Amniotic epithelial cell (primary cell): ENCODE measurements around the gene COL5A2.

Experiments
- DNase-seq: peaks from one replicate; pipeline ENCODE4 v3.0.0-alpha.2; 2010; ENCODE audit warnings: low read depth

Gene COL5A2

DNA sequence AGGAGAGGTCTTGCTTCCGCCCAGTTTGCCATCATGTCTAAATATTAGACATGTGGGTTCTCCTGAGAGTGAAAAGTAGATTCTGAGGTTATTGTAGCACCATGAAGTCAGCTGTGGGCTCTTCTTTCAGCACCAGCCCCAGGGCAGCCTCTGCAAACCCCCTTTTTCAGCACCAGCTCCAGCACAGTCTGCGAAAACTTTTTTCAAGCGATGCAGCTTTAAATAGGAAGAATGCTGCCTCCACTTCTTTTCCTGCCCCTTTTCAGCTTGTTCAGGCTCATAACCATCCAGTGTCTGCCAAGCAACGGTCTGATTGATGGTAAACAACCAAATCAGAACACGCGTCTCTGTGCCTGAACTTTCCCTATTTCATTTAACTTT, at the start of gene COL5A2:
Gene COL5A2, minus strand, starts transcription at position 192 of the 381 bp plus-strand sequence. Its CDS starts 157 bp downstream, at position 35.
- peak; percentile 96 for DNase-seq

DNA sequence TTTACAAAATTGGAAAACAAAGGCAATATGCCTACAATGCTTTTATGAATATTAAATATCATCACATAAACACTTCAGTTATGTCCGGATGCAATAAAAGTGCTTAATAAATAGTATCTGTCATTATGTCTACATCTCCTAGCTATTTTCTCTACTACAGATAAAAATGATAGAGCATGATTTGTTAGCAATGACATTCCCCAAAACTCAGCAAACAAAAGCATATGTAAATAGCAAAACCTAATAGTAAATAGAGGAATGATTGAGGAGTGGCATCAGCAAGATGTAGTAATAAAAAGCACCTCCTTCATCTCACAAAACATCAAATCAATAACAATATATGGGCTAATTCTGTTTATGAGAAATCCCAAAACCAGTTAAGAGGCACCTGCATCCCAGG, 46.5 kb upstream of the COL5A2 start:
- DNase-seq: no peak

DNA sequence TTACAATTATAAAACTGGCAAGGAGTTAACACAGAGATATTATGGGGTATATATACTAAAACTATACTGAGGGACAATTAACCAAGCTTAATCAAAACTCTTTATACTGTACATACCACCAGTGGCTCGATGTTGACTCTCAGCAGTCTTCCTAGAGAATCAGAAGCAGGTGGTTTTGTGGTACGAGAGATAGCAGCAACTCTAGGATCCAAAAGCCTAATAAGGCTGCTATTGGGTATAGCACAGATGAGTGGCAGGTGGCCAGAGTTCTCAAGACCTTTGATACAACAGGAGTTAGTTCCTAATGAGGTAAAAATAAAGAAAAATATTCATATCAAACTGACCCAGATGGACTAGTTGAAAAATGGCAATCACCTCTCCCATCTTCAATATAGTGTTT, 45.5 kb upstream of the COL5A2 start:
- DNase-seq: no peak

DNA sequence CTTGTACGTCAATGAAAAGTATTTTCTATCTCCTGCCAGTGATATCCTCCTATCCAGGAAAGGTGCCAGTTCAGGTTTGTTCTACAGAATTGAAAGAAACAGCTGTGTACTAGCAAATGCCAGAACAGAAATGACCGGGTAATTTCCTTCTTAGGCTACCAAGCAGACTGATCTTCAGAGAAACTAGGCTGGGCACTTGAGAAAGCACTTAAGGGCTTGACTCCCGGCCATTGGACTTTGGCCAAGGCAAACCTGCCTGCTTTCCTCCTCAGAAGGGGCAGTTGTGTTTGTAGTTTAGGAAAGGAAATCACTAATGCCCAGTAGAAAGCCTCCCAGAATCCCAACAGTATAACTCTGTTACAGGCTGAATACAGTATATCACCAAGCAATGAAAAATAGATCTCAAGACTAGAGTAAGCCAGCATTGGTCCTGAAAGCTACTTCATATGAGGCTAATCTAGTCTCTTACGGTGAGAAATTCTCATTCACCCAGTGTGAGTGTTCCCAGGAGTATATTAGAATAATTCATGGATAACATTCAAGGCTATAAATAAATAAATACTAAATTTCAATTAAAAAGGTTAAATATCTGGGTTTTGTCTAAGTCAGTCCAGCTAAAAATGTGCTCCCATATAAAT, 43.0 kb upstream of the COL5A2 start:
- peak; percentile 16 for DNase-seq

DNA sequence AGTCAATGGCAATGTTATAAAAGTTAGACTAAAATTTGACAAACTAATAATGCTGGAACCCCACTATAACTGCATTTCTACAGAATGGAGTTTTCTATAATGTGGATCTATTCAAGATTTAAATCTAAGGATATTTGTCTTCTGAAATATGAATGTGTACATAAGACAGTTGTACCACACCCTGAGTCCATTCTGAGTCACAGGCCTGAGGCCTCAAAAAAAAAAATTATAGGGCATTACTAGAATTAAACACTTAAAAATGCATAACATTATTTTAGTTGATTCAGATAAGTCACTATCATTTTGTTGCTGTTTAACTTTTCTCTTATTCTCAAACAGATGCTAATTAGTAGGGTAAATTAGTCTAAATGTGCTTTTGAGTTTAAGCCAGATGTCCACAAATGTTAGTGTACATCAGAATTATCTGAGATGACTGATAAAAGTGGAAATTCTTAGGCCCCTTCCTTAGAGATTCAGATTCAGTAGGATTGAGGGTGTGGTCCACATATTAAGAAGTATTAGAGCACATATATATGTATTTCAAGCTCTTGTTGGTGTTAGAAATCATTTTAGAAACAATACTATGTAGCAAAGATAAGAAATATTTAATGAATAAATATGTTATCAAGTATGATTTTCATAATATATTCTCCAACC, 42.4 kb upstream of the COL5A2 start:
- DNase-seq: peak; percentile 24

DNA sequence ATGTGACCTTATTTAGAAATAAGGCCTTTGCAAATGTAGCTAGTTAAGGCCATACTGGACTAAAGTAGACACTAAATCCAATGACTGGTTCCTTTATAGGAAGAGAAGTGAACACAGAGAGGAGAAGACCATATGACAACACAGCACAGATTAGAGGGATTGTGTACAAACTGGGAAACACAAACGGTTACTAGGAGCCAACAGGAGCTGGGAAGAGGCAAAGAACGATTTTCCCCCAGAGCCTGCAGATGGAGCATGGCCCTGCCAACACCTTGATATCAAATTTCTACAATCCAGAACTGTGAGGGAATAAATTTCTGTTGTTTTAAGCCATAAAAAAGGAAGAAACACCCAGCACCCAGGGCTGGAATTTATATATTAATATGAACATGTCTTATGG, 38.7 kb upstream of the COL5A2 start:
- DNase-seq: peak; percentile 35

DNA sequence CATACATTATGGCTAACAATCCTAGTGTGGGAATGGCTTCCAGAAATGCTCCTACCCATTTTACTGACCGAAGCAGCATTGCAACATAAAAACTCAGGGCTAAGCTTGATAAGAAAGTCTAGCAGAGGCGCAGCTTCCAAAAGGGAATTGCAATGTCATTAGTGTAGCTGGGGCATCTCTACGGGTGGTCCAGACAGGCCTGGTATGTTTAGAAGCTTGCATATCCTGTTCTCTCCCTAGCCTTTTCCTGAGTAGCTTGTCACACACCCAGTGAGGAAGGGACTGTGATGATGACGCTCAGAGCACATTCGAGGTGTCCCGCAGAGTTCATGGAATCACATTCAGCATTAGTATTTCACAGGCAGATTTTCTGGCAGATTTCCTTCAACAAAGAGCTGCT, 38.0 kb upstream of the COL5A2 start:
- DNase-seq: peak; percentile 92

DNA sequence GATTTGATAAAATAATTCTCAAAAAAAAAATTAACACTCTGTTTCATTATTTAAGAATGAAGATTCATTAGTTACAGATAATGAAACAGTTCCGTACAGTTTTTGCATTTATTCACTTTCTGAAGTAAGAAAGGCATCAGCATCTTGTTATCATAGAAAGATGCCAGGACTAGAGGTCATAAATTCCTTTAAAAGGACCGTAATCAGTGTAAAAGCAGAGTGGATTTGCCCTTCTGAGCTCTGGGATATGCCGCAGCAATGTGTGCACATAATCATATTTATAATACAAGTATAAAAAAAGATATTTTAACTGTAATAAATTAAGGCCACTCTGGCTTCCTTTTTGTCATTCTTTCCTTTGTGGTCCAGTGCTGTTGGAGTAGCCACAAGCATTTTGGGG, 37.5 kb upstream of the COL5A2 start:
- peak; percentile 50 for DNase-seq

DNA sequence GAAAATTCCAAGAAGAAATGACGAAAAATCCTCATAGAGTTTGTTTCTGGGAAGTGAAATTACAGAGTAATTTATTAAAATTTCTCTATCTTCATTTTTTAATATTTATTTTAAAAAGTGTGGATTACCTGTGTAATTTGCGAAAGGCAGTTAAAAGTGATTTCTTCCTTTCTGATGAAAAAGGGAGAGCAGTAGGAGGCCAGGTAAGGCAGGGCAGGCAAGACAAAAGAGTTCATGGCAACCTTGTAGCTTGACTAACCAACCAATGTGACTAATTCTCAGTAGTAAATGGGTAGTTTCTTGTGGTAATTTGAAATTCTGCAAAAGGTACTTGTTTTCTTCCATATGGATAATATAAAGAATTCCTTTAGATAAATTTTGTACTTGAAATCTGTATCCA, 34.9 kb upstream of the COL5A2 start:
- no peak for DNase-seq

DNA sequence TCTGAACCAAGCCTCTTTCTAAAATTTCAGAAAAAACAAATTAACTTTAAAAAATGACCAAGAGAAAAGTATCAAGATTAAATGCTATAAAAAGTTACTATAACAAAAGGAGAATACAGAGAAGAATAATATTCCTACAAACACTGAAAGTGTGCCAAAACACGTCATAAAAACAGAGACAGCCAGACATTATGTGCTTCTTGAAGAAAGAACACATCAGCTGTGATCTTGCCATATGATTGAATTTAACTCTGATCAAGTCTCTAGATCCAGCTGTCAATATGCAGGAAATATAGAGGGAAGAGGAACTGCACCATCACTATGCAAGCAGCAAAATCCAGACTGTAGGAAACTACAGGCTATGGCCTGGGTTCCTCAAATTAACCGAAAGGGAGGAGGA, 33.7 kb upstream of the COL5A2 start:
- DNase-seq: no peak

DNA sequence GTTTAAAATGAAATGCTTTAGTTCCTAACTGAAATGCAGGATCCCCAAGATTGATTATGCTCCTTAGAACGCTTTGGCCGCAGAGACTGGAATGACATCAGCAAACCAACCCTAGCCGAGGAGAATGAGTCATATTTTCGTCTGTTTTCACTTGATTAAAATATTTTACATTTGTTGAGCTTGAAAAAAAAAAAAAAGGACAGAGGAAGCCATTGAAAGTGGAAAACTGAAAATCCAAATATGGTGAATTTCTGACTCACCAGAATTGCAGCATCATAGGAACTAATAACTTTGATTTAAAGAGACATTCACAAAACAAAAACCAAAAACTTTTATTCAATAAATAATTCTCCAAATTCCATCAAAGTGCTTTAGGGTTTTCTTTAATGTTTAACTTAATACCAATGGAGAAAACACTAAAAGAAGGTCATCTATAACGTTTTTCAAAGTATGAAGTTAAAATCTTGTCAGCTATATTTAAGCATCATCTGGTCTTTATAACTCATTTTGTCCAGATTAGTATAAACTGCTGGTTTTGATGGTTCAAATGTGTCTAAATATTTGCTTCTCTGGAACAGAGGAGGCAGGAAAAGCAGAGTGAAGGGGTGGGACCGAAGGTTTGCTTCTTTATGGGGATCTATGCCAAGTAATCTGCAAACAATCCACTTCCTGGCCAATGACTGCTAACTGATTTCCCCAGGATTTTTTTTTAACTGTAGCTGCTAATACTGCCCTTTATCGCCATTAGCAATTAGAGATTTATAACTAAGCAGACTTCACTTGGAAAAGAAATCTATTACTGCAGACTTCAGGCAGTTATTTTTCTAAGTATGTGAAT, 30.9 kb upstream of the COL5A2 start:
- DNase-seq: peak; percentile 97

DNA sequence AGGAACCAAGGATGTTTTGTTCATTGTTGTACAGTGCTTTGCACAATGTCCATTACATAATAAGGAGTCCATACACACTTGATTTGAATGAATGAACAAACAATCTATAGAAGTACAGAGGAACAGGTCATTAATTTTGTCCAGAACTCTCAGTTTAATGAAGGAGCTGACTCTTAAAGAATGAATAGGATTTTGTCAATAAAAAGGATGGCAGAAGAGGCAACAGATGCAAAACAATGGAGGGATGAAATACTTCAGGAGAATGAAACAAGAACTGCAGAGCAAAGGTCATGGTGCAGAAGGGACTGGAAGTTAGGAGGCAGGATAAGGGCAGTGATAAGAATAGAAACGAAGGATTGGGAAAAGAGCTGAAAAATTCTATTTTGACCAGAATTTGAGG, 28.7 kb upstream of the COL5A2 start:
- DNase-seq: no peak

DNA sequence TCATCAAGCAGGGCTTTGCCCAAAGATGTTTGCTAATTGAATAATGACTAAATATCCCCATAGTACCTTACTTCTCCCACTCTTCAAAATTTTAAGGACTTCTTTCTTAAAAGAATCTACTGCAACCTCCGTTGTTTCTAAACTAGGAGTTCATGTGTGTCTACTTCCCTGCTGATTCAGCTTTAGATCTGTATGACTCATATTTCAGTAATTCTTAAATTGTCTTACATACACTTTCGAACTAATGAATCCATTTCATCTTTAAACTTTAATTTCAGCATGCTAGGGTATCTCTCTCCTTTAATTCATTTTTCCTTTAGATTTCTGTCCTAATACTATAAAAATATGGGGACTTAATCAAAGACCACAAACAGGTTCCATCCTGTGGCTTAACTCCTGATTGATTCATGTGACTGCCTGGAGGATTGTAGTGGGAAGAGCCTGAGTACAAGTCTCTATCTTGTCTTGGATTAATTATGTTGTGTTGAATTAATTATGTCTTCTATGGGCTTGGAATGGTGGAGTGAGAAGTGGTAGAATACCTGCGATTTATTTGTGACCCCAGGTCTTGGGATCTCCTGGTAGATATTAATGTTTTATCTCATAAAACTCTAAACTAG, 24.9 kb upstream of the COL5A2 start:
- DNase-seq: peak; percentile 60

DNA sequence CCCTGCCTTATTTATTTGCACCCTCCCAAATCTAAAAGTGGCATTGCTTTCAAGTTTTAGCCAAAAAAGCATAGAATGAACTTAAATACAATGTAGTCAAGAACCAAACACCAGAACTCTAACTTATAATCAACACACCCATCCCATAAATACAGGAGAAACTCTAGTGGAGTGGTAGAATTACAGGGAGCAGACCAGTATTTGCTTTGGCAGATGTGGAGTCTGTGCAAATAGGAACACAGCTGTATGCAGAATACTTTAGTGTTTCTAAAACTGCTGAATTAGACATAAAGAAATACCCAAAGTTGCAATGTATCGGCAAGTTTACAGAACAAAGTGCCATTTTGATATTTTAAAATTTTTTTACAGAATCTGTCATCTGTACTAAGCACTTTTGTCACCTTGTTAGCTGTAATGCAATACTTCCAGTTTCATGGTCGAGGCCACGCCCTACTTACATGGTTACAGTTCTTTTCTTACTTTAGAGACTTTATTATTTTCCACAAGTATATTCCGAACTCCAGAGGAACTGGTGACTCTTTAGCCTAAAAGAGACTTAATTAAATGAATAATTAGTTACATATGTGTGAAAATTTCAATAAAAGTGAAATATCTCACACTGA, 23.7 kb upstream of the COL5A2 start:
- no peak for DNase-seq

DNA sequence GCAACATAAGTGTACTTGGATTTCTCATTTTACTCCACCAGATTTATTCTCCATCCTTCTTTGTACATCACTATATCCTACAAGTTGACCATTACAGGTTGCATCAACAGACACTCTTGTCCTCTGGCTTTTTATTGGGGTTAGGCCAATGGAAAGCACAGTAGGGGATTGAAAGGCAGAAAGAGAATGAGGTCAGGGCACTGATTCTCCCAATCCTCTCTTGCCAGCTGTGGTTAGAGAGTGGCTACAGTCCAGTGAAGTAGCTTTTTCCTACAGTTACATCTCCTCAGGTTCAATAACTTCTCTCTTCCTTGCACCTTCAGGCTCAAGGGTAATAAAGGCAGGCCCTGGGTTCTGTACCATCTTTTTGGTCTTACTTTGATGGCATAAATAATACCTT, 20.2 kb upstream of the COL5A2 start:
- no peak for DNase-seq

DNA sequence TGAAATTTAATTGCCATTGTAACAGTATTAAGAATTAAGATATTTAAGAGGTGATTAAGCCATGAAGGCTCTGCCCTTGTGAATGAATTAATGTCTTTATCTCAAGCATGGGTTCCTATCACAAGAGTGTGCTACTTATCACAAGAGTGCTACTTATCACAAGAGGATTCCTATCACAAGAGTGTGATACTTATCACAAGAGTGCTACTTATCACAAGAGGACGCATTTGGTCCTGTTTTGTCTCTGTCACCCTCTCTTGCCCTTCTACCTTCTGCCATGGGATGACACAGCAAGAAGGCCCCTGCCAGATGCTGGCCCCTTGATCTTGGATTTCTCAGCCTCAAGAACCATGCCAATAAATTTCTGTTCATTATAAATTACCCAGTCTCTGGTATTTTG, 13.2 kb upstream of the COL5A2 start:
- DNase-seq: no peak

DNA sequence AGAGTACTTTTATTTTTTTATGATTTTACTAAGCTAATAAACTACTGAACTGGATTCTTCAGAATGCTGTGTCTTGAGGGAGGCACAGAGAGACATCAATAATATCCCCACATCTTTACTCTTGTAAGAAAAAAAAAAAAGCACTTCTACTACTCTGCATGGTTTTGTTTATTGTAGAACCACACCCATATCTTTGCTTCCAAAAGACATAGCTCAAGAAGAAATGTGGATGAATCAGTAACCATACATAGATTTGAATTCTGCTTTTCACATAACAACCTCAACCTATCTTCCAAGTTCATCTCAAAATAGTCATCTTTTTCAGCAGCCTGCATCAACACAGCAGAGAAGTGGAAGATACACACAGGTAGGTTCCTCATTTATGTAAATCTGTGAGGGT, 12.2 kb upstream of the COL5A2 start:
- peak; percentile 42 for DNase-seq

DNA sequence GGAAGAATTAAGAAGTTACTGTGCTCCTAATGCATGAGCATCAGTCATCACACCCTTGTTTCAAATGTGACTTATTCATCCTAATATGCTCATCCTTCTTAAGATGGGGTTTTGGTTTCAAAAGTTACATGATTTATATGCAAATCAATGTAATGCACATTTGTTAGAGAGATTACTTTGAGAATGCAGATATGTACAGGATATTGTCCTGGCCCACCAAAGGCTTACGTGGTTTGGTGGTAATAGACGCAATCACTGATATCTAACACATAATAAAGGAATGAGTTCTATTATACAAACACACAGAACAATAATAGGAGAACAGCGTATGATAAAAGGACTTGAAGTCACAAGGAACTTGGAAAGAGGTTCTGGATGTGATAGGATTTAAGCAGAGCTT, 11.1 kb upstream of the COL5A2 start:
- DNase-seq: no peak

DNA sequence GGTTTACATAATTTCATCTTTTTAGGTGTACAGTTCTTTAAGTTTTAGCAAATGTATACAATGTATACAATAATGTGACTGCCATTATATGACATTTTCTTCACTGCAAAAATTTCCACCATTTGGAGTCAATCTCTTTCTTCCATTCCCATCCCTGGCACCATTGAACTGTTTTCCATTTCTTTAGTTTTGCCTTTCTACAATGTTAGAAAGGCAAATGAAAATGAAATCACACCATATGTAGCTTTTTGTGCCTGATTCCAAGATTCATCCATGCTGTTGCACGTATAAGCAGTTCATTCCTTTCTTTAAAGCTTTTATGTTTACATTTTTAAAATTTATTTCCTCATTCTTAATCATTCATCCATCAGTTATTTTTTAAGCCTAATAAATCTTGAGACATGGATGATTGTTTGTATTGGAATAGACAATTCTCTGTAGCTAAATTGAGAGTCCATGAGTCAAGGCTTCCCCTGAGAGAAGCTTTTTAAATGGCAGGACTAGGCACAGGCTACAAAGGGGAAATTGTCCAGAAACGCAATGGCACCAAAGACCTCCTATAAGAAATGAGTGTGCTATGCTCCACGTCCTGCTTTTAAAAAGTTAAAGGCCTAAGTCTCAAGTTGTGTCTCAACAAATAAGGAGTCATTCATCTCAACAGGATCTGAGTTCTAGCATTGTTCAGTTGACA, 8.7 kb upstream of the COL5A2 start:
- no peak for DNase-seq

DNA sequence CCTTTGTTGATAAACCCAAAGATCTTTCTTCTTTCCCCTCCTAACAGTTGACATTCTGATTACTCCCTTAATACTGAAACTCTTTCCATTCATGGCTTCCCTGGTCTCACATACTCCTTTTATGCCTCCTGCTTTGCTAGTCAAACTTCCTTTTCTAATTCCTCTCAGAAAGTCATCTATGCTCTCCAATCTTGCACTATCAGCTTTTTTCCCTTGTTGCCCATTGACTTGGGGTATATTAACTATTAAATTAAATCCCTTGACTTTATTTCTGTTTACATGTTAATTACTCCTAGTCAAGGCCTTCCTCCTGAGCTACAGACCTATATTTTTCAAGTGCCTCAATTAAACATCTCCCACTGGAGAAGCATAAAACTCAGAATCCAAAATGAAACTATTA, 3.6 kb upstream of the COL5A2 start:
- no peak for DNase-seq

DNA sequence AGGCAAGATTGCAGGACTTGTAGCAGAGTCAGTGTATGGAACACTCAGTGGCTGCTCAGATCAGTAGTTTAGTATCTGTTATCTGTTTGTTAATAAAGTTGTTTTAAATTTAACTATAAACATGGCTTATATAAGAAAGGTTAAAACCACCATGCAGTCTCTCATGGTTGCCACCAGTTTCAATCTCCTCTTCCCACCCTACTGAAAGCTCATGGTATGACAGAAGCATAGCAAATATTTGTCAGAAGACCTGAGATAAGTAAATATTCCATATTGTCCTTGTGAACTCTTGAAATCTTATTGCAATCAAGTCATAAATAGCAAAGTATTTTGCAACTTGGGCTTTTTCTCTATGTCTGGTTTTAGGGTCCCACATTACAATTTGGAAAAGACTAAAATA, 2.1 kb upstream of the COL5A2 start:
- DNase-seq: no peak
